GM08714 (cell line): ENCODE data around the gene THSD4.

Experiments used
- H3K4me3 ChIP-seq: fragments of 200-500 bp; sonication (Bioruptor generic); 2 replicates; pipeline ENCODE4 v1.5.1; 2014; ENCODE audit warnings: mild to moderate bottlenecking, low read length, inconsistent platforms
- ZNF274 ChIP-seq: IDR thresholded peaks from 2 replicates; pipeline ENCODE4 v1.6.1; 2012; ENCODE audit warnings: mild to moderate bottlenecking, low read depth, low read length

THSD4 gene

DNA sequence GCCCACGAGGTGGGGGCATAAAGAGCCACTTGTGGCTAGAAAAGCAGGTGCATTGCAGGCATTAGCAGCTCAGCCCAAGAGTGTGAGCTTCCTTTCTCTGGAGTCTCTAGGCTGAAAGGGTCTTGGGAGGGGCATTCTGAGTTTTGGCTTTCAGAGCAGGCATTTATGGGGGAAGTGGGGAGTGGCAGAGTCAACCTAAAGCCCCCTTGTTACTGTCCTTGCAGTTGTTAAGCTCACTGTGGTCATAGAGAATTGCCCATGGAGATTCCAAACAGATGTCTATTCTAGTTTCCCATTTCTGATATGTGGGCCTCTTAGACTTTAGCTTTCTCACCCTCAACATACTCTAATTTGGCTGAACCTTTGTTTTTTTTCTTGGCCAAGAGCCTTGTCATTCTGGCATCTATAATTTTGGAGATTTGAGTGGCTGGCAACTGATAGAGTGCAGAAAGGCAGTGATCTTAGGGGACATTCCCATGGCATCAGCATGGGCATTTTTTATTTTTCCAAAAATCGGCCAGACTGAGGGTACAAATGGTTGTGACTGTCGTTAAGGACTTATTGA is 217.9 kb downstream of the THSD4 start:
- TF ChIP-seq ZNF274: no peak
- no peak overlapping the region for H3K4me3 ChIP-seq

DNA sequence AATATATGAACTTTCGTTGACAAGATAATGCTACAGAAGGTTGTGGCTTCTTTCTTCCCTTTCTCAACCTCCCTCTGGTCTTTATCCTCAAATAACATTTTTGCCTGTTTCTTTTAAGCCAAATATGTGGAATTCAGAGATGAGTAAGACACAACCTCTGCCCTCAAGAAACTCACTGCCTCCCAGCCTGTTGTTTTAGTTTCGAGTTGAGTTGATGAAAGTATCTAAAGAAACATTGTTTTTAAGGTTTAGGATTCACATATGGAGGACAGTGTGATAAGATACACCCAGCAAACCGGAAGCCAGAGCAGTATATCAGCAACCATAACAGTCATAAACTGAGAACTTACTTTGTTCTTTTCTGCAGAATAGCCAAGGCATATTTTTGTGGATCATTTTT is 218.6 kb downstream of the THSD4 start:
- H3K4me3 ChIP-seq: no peak overlapping the region
- no peak for TF ChIP-seq ZNF274

DNA sequence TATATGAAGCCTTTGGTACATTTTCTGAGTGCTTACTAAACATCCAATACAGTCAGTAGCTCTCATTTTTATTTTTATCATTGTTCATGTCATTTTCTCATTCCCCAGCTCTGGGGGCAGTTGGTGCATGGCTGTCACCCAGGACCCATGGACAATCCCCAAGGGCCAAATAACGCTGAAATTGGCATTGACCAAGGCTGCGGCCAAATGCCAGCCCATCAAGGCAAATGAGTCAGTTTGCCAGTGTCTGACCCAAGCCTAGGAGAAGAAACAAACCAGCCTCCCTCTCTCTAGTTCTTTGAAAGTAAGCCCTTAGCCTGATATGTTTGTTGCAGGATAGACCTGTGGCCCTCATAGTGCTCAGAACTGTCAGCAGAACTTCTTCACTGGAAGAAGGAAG is 219.2 kb downstream of the THSD4 start:
- H3K4me3 ChIP-seq: no peak overlapping the region
- no peak for TF ChIP-seq ZNF274

DNA sequence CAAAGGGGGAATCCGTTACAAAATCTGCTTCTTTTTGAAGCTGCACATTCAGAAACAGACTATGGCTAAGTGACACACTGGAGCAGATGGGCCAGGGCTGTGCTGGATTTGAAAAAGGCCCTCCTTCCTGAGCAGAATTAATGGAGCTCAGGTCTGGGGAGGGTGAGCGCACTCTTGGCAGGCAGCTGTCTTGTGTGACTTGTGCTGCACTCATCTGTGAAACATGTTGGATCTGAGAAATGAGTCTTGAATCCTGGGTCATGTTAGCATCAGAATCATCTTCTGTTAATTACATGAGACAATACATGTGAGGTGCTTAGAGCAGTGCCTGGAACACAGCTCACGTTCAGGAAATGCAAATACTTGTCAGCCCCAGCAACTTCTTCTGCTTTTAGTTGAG is 219.6 kb downstream of the THSD4 start:
- TF ChIP-seq ZNF274: no peak
- H3K4me3 ChIP-seq: no peak overlapping the region

DNA sequence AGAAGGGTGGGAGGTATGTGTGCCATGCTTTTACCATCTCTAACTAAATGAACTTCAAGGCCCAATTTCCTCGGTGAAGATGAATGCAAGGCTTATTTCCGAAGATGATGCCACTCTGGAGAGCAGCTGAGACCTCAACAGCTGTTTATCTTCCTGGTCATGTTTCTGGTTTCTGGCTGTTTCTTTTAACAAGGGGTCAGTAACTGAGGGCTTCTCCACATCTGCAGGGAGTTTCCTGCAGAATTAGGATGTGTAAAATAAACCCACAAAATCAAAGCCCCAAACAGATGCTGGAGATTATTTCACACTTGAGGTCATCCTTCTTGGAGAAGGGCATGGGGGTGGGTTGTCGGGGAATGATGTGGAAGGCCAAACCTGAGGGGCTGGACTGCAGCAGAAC is 220.3 kb downstream of the THSD4 start:
- TF ChIP-seq ZNF274: no peak

DNA sequence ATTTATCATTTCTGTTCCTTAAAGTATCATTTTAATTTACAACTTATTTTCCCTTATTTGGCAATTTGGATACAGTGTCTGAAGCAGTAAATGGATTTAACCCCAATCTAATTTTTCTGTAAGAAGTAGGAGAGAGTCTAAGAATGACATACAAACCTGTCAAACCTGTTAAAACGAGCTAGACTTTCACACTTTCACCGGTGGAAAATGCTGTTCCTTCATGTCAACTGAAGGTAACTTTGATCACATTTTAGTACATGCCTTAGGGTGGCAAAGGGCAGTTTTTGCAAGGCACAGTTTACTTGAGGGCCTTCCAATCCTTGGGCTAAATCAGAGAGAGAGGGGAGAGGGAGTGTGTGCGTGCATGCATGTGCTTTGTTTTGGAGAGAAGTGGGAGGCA is 221.4 kb downstream of the THSD4 start:
- TF ChIP-seq ZNF274: no peak
- H3K4me3 ChIP-seq: no peak overlapping the region

More for the DNA sequence above, 220.3 kb downstream of the THSD4 start:
- no peak overlapping the region for H3K4me3 ChIP-seq

DNA sequence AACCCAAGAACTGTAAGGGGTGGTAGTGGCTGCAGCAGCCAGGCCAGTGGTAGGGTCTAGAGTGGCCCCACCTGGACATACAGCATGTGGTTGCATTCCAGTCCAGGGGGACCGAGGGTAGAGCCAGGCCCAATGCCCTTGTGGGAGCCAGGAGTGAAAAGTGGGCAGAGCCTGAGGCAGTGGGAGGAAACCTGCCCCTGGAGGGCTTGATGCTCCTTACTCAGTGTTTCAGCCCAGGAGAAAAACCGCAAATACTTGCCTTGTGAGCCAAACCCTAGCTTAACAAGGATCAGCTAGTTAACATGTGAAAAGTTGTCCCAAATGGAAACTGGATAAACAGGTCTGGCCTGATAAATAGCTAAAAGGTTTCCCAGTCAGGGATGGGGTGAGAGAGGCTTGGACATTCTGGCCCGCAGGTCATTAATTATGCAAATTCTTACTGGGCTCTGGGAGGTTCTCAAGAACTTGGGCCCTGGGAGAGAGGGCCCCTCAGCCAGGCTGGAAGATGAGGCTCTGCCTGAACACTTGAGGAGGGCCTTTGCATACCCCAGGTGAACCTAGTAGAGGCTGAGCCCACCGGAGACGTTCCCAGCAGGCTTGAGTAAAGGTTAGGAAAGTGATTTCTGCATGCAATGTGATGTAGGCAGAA is 222.1 kb downstream of the THSD4 start:
- no peak overlapping the region for H3K4me3 ChIP-seq
- no peak for TF ChIP-seq ZNF274

DNA sequence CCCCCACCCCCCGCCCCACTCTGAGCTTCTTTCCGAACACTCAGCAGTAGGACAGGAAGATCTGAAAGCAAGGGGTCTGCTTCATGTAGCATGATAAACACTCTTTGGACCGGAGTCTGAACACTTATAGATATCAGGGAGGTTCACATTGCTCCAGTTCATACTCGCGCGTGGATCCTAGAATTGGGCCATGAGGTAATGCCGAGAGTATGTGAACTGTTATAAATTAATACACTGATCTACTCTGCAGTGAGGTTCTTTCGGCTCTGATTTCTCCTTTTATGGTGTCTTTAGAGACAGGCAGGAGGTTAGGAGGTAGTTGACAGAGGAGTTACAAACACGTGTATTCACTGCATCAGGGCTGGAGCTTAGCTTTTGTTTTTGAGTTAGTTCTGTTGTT is 223.0 kb downstream of the THSD4 start:
- TF ChIP-seq ZNF274: no peak
- no peak overlapping the region for H3K4me3 ChIP-seq

DNA sequence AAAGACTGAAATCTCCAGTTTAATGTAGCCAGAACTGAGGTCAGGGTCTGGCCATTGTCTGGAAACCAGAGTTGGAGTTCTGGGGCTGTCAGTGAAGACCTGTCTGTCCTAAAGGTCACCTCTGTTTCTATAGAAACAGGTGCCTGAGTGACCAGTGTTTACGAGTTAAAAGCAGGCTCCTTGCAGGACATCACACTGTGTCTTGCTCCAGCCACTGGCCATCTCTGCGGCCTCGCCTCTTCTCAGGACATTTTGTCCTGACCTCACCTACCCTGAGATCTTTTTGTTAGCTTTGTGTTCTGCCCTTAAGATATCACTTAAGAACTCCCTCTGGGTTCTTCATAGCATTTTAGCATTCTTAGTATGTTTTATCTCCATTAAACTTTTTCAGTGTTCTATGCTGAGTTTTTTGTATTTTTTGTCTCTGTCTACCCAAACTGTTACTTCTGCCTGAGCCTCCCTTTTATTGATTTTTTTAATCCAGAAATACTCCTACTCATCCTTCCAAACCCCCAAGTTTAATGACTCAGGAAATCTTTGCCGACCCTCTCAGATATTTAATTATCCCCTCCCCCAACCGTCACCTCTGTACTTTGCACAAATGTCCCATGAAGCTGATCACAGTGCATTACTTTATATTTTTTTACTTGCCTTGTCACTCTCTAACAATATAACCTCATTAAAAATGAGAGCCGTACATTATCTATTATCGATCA is 223.7 kb downstream of the THSD4 start:
- no peak overlapping the region for H3K4me3 ChIP-seq
- TF ChIP-seq ZNF274: no peak

DNA sequence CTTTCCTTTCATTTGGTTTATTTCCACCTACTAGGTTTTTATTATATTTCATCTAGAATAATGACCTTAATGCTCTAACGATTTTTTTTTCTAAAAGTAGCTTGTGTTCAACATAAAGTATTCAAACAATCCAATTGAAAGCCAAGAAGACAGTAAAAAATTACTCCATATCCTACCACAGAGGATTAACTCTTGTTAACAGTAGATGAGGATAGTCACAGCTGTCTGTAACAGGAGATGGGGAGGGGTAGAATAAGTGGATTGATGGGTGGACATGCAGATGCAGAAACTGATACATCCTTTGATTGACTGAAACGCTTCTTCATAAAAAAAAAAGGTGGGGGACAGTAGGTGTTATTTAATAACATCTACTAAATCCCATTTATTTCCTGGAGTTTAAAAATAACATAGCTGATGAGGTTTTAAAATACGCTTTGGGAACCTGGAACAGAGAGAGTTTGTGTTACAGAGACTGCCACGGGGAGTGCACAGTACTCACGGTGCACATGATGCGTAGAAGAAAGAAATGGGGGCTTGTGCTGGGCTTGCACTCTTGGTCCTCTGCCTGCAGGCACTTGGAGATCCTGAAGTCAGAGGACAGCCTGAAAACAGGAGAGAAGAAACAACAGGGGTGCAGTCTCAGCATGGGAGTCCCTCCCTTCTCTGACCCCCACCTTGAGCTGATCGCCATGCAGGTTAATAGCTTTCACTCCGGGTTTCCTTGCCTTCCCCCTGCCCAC is 226.7 kb downstream of the THSD4 start:
- no peak for TF ChIP-seq ZNF274
- H3K4me3 ChIP-seq: no peak overlapping the region

DNA sequence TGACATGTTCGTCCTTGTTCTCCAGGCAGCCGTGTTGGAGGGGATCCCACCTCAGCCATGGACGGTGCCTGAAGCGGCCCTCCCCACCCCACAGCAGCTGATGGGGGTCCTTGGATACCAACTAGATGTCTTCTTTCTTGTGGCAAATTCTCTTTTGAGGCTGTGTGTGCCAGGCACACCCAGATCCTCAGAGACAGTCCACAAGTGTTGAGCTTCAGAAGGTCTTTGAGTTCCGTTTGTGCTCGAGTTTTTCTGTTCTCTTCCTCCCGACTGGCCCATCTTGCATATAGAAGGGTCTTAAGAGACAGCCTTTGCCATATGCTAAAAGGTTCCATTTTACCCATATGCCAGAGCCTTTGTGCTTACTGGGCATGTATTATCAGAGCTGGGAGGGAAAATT is 227.4 kb downstream of the THSD4 start:
- H3K4me3 ChIP-seq: no peak overlapping the region
- no peak for TF ChIP-seq ZNF274

DNA sequence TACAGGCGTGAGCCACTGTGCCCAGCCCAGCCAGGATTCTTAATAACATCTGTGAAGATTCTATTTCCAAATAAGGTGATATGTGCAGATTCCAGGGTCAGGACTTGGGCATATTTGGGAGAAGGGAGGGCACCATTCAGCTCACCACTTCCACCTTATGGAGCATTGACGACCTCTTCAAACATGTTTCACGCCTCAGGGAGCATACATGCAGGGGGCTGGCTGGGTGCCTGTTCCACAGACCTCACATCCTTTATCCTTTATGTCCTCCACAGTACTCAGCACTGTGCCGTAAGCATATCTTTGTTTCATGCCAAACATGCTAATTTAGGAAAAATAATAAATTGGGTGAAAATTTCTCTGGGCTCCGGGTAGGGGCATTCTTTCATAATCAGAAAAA is 229.0 kb downstream of the THSD4 start:
- no peak for TF ChIP-seq ZNF274
- H3K4me3 ChIP-seq: no peak overlapping the region

DNA sequence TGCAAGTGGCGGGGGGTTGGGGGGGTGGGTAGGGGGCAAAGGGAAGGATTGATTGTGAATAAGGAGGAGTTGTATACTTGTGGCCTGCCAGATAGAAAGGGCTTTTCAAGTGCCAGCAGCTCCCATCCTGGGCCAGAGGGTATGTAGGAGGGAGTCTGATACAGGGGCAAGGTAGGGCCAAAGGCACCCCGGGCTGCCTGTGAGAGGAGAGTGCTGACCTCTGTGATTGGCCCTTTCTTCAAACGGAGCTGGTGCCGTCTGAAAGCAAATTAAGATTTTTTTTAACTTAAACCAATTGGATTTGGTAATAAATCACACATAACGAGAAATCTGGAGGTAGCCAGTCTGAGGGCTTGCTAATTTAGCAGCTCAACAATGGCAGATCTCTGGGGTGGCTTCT is 229.9 kb downstream of the THSD4 start:
- H3K4me3 ChIP-seq: no peak overlapping the region
- no peak for TF ChIP-seq ZNF274

DNA sequence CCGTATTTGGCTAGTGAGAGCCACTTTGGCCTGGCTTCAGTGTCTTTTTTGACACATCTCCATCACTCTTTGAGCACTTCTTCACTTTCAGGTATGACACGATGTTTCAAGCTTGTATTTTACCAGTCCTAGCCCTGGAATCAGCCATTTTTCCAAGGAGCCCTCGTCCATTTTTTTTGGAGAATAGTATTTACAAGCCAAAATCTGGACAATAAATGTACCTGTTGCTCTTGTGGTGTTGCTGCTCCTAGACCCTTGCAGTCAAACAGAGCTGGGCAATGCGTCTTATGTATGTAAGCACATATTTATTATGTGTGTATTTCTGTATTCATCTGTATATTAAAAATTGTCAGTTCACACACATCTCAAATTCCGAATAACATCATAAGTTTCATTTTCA is 231.2 kb downstream of the THSD4 start:
- TF ChIP-seq ZNF274: no peak
- no peak overlapping the region for H3K4me3 ChIP-seq

DNA sequence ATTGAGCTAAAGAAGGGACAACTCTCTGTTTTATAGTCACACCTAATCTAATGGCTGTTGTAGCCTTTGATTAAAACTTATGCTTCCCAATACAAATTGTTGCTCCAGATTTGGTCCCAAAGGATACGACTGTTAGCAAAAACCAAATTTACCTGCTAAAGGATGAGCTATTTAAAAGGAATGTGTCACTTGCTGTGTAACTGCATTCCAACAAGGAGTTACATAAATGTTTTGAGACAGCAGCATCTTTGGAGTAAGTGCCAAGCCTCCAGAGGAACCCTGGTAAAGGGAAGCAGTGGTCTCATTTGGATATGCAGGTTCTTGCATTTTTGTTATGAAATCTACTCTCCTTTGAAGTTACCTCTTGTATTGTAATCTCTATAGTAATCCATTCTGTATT is 233.3 kb downstream of the THSD4 start:
- H3K4me3 ChIP-seq: no peak overlapping the region
- TF ChIP-seq ZNF274: no peak
